HL-60 (cell line): Measurements from ENCODE around the gene TMEM37.

Experiments
- DNase-seq, 2 experiments: peaks; one replicate each; pipeline ENCODE4 v3.0.0-alpha.2; 2010 to 2020; ENCODE audit warnings: low read depth in 1 of 2, low spot score in 1 of 2
- H3K27ac ChIP-seq: fragments of 250-450 bp; sonication (Bioruptor Pico); replicated peaks from 2 replicates; pipeline ENCODE4 v1.5.1; 2020; ENCODE audit warnings: mild to moderate bottlenecking, moderate library complexity
- H3K27me3 ChIP-seq: fragments of 250-450 bp; sonication (Bioruptor Pico); 2 replicates; pipeline ENCODE4 v1.5.1; 2021; ENCODE audit warnings: mild to moderate bottlenecking, moderate library complexity; ENCODE audit not compliant: insufficient read depth, poor library complexity, severe bottlenecking
- H3K4me3 ChIP-seq: replicated peaks from 2 replicates; pipeline ENCODE4 v1.5.1; 2011; ENCODE audit warnings: mild to moderate bottlenecking, control low read depth, low read length; ENCODE audit not compliant: insufficient read depth
- CTCF ChIP-seq: IDR thresholded peaks from one replicate; pipeline ENCODE4 v1.5.1; 2011; ENCODE audit warnings: low read length, control low read depth, inconsistent platforms; ENCODE audit not compliant: insufficient read depth
- GABPA ChIP-seq: IDR thresholded peaks from 2 replicates; pipeline ENCODE4 v1.6.1; 2012; ENCODE audit warnings: low read depth
- POLR2AphosphoS5 ChIP-seq: IDR thresholded peaks from 2 replicates; pipeline ENCODE4 v1.6.1; 2012; ENCODE audit warnings: low read depth
- REST ChIP-seq: IDR thresholded peaks from 2 replicates; pipeline ENCODE4 v1.6.1; 2012; ENCODE audit warnings: low read depth; ENCODE audit not compliant: insufficient replicate concordance
- SPI1 ChIP-seq: IDR thresholded peaks from 2 replicates; pipeline ENCODE4 v1.6.1; 2012; ENCODE audit warnings: low read depth, mild to moderate bottlenecking, borderline replicate concordance

The TMEM37 gene

GRCh38 chr2:119434664-119435063, 3.0 kb downstream of the TMEM37 start:
- no peak for TF ChIP-seq REST
- no peak for TF ChIP-seq CTCF
- TF ChIP-seq SPI1: no peak
- no peak for TF ChIP-seq GABPA
- TF ChIP-seq POLR2AphosphoS5: no peak
- DNase-seq: no peak
- Histone ChIP-seq H3K27me3 (peaks cover 23% of the 10 kb centered on the region), H3K27ac (no peak overlapping the region), H3K4me3 (no peak overlapping the region)

GRCh38 chr2:119435081-119435952, 3.7 kb downstream of the TMEM37 start:
- DNase-seq: no peak
- Histone ChIP-seq H3K27ac (no peak overlapping the region), H3K4me3 (no peak overlapping the region), H3K27me3 (peaks cover 20% of the 10 kb centered on the region)
- TF ChIP-seq GABPA (no peak), POLR2AphosphoS5 (no peak), SPI1 (no peak), REST (no peak), CTCF (no peak)

- no peak overlapping the region for H3K4me3 ChIP-seq
- peaks cover 19% of the 10 kb centered on the region for H3K27me3 ChIP-seq
- no peak for TF ChIP-seq POLR2AphosphoS5
- no peak for TF ChIP-seq CTCF
- TF ChIP-seq GABPA: no peak
- TF ChIP-seq REST: no peak
- TF ChIP-seq SPI1: no peak
These were observed 4.3 kb downstream of the TMEM37 start for GRCh38 chr2:119435953-119436297.

More at GRCh38 chr2:119435953-119436297, 4.3 kb downstream of the TMEM37 start:
- no peak overlapping the region for H3K27ac ChIP-seq
- DNase-seq: no peak
